ENCODE data around the gene ST6GALNAC2. TPM values are rescaled to one million over a fixed set of nuclear protein-coding genes. Genes with fewer than 3 reads are reported as not detected.

ST6GALNAC2 gene
- total and polyA plus RNA-seq, 8 donors, result 1.2 to 17.8 (median 4.7) TPM

DNA sequence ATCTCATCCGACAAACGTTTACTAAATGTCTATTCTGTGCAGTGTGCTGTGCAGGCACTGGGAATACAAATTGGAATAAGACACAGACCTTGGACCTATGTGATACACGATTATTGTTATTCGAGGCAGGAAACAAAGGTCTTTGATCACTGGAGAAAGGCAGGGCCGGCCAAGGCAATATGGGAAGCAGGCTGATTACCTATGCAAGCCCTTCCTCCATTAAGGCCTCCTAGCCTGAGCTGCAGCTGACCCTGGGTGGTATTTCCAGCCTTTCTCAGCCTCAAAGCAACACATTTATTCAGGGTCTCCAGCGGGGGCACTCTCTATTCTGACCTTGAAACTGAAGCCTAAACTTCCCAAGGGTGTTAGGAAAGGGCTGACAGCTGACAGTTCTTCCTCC lies 44.5 kb upstream of the ST6GALNAC2 start:
- no peaks in the 10 kb centered on the region for H3K9me3 ChIP-seq
- H3K27ac ChIP-seq, result peak overlapping the region in 3 of 5 donors; percentile 4 to 29 (median 13)
- peaks cover 0 to 6% (median 0%) of the 10 kb centered on the region in 3 donors for H3K27me3 ChIP-seq
- WGBS, 5 donors, result 49 to 62% (median 58%) methylated on average over 6 of the region's 6 CpGs
- peaks cover 0 to 32% (median 15%) of the 10 kb centered on the region in 4 donors for H3K4me1 ChIP-seq
- no peak for DNase-seq
- intact Hi-C loops (cut with DNase I; ENCODE audit: low total_unique reads), result no loop called here
- TF ChIP-seq EP300 (IDR thresholded peaks at IDR 0.05) (no peak), POLR2A (IDR thresholded peaks at IDR 0.05) (no peak), POLR2AphosphoS5 (IDR thresholded peaks at IDR 0.05) (no peak)
- TF ChIP-seq, protein P1, sequence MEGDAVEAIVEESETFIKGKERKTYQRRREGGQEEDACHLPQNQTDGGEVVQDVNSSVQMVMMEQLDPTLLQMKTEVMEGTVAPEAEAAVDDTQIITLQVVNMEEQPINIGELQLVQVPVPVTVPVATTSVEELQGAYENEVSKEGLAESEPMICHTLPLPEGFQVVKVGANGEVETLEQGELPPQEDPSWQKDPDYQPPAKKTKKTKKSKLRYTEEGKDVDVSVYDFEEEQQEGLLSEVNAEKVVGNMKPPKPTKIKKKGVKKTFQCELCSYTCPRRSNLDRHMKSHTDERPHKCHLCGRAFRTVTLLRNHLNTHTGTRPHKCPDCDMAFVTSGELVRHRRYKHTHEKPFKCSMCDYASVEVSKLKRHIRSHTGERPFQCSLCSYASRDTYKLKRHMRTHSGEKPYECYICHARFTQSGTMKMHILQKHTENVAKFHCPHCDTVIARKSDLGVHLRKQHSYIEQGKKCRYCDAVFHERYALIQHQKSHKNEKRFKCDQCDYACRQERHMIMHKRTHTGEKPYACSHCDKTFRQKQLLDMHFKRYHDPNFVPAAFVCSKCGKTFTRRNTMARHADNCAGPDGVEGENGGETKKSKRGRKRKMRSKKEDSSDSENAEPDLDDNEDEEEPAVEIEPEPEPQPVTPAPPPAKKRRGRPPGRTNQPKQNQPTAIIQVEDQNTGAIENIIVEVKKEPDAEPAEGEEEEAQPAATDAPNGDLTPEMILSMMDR (IDR thresholded peaks at IDR 0.05), result no peak
- peaks cover 10 to 42% (median 34%) of the 10 kb centered on the region in 4 donors for H3K36me3 ChIP-seq
- no peak overlapping the region for H3K4me3 ChIP-seq

DNA sequence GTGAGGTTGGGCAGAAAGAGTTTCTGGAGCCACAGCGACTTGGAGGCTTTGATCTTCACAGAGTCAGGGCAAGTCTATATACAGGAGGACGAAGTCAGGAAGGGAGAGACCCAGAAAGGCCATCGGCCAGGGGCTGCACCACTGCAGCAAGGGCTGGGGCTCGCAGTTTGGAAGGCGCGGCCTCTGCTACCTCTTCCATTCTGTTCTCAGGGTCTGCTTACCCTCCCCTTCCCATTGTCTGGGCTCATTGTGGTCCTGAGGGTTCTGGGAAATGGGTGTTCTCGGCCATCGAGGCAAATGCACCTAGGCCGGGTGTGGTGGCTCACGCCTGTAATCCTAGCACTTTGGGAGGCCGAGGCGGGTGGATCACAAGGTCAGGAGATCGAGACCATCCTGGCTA lies 41.9 kb upstream of the ST6GALNAC2 start:
- H3K27me3 ChIP-seq, result no peaks in the 10 kb centered on the region
- peaks cover 10 to 44% (median 35%) of the 10 kb centered on the region in 4 donors for H3K36me3 ChIP-seq
- TF ChIP-seq EP300 (IDR thresholded peaks at IDR 0.05) (no peak), POLR2AphosphoS5 (IDR thresholded peaks at IDR 0.05) (no peak), POLR2A (IDR thresholded peaks at IDR 0.05) (no peak)
- TF ChIP-seq, protein P1 (IDR thresholded peaks at IDR 0.05), result no peak
- no peak overlapping the region for H3K4me3 ChIP-seq
- no peak for DNase-seq
- H3K9me3 ChIP-seq, result no peaks in the 10 kb centered on the region
- no peak overlapping the region for H3K27ac ChIP-seq
- peaks cover 7 to 22% (median 9%) of the 10 kb centered on the region in 4 donors for H3K4me1 ChIP-seq
- intact Hi-C loops (cut with DNase I; ENCODE audit: low total_unique reads), result no loop called here
- WGBS, 5 donors, result 79 to 95% (median 92%) methylated on average over 10 to 13 of the region's 13 CpGs

DNA sequence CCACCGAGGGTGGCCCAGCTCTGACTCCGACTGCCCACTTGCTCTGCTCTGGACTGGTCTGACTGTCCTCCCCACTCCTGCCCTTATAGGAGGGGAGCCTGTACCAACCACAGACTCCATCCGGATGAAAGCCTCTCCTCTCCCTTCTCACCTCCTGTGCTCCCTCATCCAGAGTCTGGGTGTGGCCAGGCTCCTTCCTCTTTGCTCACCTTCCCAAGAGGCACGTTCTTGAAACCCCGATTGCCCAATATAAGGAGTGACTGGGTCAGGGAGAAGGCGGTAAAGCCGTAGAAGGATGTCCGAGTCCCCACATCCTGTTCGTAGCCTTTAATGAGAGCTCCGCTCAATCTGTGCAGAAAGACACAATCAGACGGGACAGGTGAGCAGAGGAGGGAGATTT lies 40.8 kb upstream of the ST6GALNAC2 start:
- intact Hi-C loops (cut with DNase I; ENCODE audit: low total_unique reads), result no loop called here
- Histone ChIP-seq H3K9me3 (no peaks in the 10 kb centered on the region), H3K4me1 (peaks cover 0 to 13% (median 4%) of the 10 kb centered on the region in 4 donors), H3K27me3 (no peaks in the 10 kb centered on the region), H3K4me3 (no peak overlapping the region), H3K36me3 (peaks cover 10 to 44% (median 35%) of the 10 kb centered on the region in 4 donors), H3K27ac (no peak overlapping the region)
- no peak for DNase-seq
- TF ChIP-seq EP300 (IDR thresholded peaks at IDR 0.05), result no peak
- TF ChIP-seq, protein P1 (IDR thresholded peaks at IDR 0.05), result no peak
- no peak for TF ChIP-seq POLR2AphosphoS5 (IDR thresholded peaks at IDR 0.05)
- TF ChIP-seq POLR2A (IDR thresholded peaks at IDR 0.05), result no peak
- WGBS, 5 donors, result 59 to 81% (median 79%) methylated on average over 11 of the region's 11 CpGs

DNA sequence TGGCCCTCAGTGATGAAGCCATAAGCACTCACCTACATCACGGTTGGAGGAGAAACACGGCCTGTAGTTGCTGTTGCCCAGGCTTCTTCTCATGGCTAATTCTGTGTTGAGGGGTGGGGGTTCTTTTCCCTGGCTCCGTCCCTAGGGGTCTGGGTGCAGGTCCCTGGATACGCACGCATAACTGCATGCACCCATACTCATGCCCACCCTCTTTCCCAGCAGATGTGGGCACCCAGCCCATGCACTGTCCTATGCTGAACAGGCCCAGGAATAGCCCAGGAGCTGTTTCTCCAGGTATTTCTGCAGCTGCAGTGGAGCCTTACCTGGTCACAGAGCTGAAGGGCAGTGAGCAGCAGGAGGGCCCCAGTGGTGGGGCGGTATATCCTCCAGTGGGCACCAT lies 39.8 kb upstream of the ST6GALNAC2 start:
- intact Hi-C loops (cut with DNase I; ENCODE audit: low total_unique reads), result no loop called here
- WGBS, 5 donors, result 71 to 93% (median 76%) methylated on average over 6 of the region's 6 CpGs

More for the DNA sequence above, 39.8 kb upstream of the ST6GALNAC2 start:
- DNase-seq, result no peak
- no peak overlapping the region for H3K27ac ChIP-seq
- peaks cover 0 to 8% (median 4%) of the 10 kb centered on the region in 4 donors for H3K4me1 ChIP-seq
- TF ChIP-seq, protein P1 (IDR thresholded peaks at IDR 0.05), result no peak
- no peak for TF ChIP-seq POLR2A (IDR thresholded peaks at IDR 0.05)
- TF ChIP-seq EP300 (IDR thresholded peaks at IDR 0.05), result no peak
- no peak for TF ChIP-seq POLR2AphosphoS5 (IDR thresholded peaks at IDR 0.05)
- peaks cover 10 to 44% (median 35%) of the 10 kb centered on the region in 4 donors for H3K36me3 ChIP-seq
- no peaks in the 10 kb centered on the region for H3K9me3 ChIP-seq
- no peak overlapping the region for H3K4me3 ChIP-seq
- no peaks in the 10 kb centered on the region for H3K27me3 ChIP-seq

All from stomach (tissue), 9 donors.